DOHH2 (cell line): Measurements from ENCODE around the gene ENOX1.

Experiments used
- H3F3A ChIP-seq: fragments of 200-600 bp; sonication (generic), shearing (Covaris generic); 2 replicates; pipeline ENCODE4 v1.6.0; 2016; ENCODE audit warnings: antibody characterized with exemption, mild to moderate bottlenecking; ENCODE audit not compliant: control insufficient read depth, insufficient read depth
- H3K27ac ChIP-seq: fragments of 200-600 bp; sonication (generic); 2 replicates; pipeline ENCODE4 v1.5.1; 2014; ENCODE audit warnings: low read depth, mild to moderate bottlenecking, low read length, moderate library complexity
- H3K27me3 ChIP-seq: fragments of 200-600 bp; sonication (generic); 2 replicates; pipeline ENCODE4 v1.6.1; 2014; ENCODE audit warnings: mild to moderate bottlenecking, low read length, mixed read lengths; ENCODE audit not compliant: control insufficient read depth
- H3K36me3 ChIP-seq: fragments of 200-600 bp; sonication (generic); 2 replicates; pipeline ENCODE4 v1.6.1; 2014; ENCODE audit warnings: mild to moderate bottlenecking, low read length, moderate library complexity, mixed read lengths; ENCODE audit not compliant: control insufficient read depth
- H3K4me1 ChIP-seq: fragments of 200-600 bp; sonication (generic); 2 replicates; pipeline ENCODE4 v1.6.1; 2014; ENCODE audit warnings: mild to moderate bottlenecking, low read length, mixed read lengths; ENCODE audit not compliant: control insufficient read depth
- H3K4me2 ChIP-seq: fragments of 200-600 bp; sonication (generic); 2 replicates; pipeline ENCODE4 v1.6.0; 2014; ENCODE audit warnings: mild to moderate bottlenecking, low read length, moderate library complexity
- H3K4me3 ChIP-seq: fragments of 200-600 bp; sonication (generic); 2 replicates; pipeline ENCODE4 v1.5.1; 2014; ENCODE audit warnings: mild to moderate bottlenecking, low read length, mixed read lengths
- H3K79me2 ChIP-seq: fragments of 200-600 bp; sonication (generic); 2 replicates; pipeline ENCODE4 v1.6.1; 2014; ENCODE audit warnings: mild to moderate bottlenecking, low read length, mixed read lengths; ENCODE audit not compliant: control insufficient read depth
- H3K9me2 ChIP-seq: fragments of 200-600 bp; sonication (generic); replicated peaks from 2 replicates; pipeline ENCODE4 v1.6.1; 2014; ENCODE audit warnings: mild to moderate bottlenecking, low read length, mixed read lengths; ENCODE audit not compliant: control insufficient read depth
- H3K9me3 ChIP-seq: fragments of 200-600 bp; sonication (generic); 2 replicates; pipeline ENCODE4 v1.6.1; 2014; ENCODE audit warnings: antibody characterized with exemption, low read length, mixed read lengths; ENCODE audit not compliant: control insufficient read depth, insufficient read depth
- H4K20me1 ChIP-seq: fragments of 200-600 bp; sonication (generic); 2 replicates; pipeline ENCODE4 v1.6.0; 2014; ENCODE audit warnings: low read depth, mild to moderate bottlenecking, antibody characterized with exemption, low read length, moderate library complexity; ENCODE audit not compliant: control insufficient read depth, insufficient read depth
- CTCF ChIP-seq: fragments of 200-600 bp; sonication (generic); IDR thresholded peaks from one replicate; pipeline ENCODE4 v1.5.1; 2014; ENCODE audit warnings: antibody characterized with exemption, mild to moderate bottlenecking, low read depth, low read length; ENCODE audit not compliant: poor library complexity, severe bottlenecking
- EZH2phosphoT487 ChIP-seq: fragments of 200-600 bp; sonication (generic); IDR thresholded peaks from 2 replicates; pipeline ENCODE4 v1.6.1; 2017; ENCODE audit warnings: borderline replicate concordance, mild to moderate bottlenecking, antibody characterized with exemption, low read length, moderate library complexity, mixed read lengths

ENOX1 gene

GRCh38 chr13:43235028-43235427, 551.7 kb downstream of the ENOX1 start:
- TF ChIP-seq EZH2phosphoT487: no peak
- no peak for TF ChIP-seq CTCF
- no peaks in the 10 kb centered on the region for H3K4me1 ChIP-seq
- H3K27ac ChIP-seq: no peak overlapping the region
- H3K79me2 ChIP-seq: no peaks in the 10 kb centered on the region
- no peaks in the 10 kb centered on the region for H3K9me3 ChIP-seq
- no peaks in the 10 kb centered on the region for H3K9me2 ChIP-seq
- no peaks in the 10 kb centered on the region for H3K36me3 ChIP-seq
- H4K20me1 ChIP-seq: no peaks in the 10 kb centered on the region
- H3K4me3 ChIP-seq: no peak overlapping the region
- H3K27me3 ChIP-seq: no peaks in the 10 kb centered on the region
- H3F3A ChIP-seq: no peaks in the 10 kb centered on the region
- no peak overlapping the region for H3K4me2 ChIP-seq

GRCh38 chr13:43232873-43233265, 553.9 kb downstream of the ENOX1 start:
- Histone ChIP-seq H3K4me1 (no peaks in the 10 kb centered on the region), H3K4me3 (no peak overlapping the region), H3K36me3 (no peaks in the 10 kb centered on the region), H3K27me3 (no peaks in the 10 kb centered on the region), H3K9me2 (no peaks in the 10 kb centered on the region), H3K4me2 (no peak overlapping the region), H3K79me2 (no peaks in the 10 kb centered on the region), H4K20me1 (no peaks in the 10 kb centered on the region), H3K9me3 (no peaks in the 10 kb centered on the region), H3F3A (no peaks in the 10 kb centered on the region), H3K27ac (no peak overlapping the region)
- TF ChIP-seq EZH2phosphoT487: no peak

GRCh38 chr13:43232144-43232872, 554.5 kb downstream of the ENOX1 start:
- H3K27ac ChIP-seq: no peak overlapping the region
- H3K27me3 ChIP-seq: no peaks in the 10 kb centered on the region
- H3K36me3 ChIP-seq: no peaks in the 10 kb centered on the region
- no peak overlapping the region for H3K4me2 ChIP-seq
- H3K79me2 ChIP-seq: no peaks in the 10 kb centered on the region
- H3K9me2 ChIP-seq: no peaks in the 10 kb centered on the region
- no peaks in the 10 kb centered on the region for H3F3A ChIP-seq
- no peak overlapping the region for H3K4me3 ChIP-seq
- TF ChIP-seq CTCF: no peak
- no peak for TF ChIP-seq EZH2phosphoT487
- no peaks in the 10 kb centered on the region for H4K20me1 ChIP-seq
- no peaks in the 10 kb centered on the region for H3K4me1 ChIP-seq
- H3K9me3 ChIP-seq: no peaks in the 10 kb centered on the region

DNA sequence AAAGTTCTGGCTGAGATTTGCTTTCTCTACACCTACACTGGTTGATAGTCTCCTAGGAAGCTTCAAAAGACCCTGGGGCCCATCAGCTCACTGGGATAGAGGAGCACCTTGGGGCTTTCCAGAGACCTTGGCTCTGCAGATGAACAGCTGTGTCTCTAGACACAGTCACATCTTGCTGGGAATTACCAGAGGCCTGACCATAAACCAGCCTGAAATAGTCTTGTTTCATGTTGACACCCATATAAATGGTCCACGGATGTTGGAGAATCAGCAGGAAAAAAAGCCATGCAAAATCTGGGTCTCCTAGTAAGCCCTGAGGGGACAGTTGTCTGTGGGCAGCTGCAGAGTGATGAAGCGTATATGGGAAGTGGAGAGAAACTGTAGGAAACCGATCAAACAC, 555.8 kb downstream of the ENOX1 start:
- Histone ChIP-seq H3K4me2 (no peak overlapping the region), H3F3A (no peaks in the 10 kb centered on the region), H3K36me3 (no peaks in the 10 kb centered on the region), H3K4me3 (no peak overlapping the region), H4K20me1 (no peaks in the 10 kb centered on the region), H3K9me2 (no peaks in the 10 kb centered on the region), H3K79me2 (no peaks in the 10 kb centered on the region), H3K9me3 (no peaks in the 10 kb centered on the region), H3K27me3 (no peaks in the 10 kb centered on the region), H3K4me1 (no peaks in the 10 kb centered on the region), H3K27ac (no peak overlapping the region)
- no peak for TF ChIP-seq CTCF
- TF ChIP-seq EZH2phosphoT487: no peak
